ENCODE measurements around the gene EIF4B.

GRCh38 chr12:53044896-53045695 lies 38.8 kb downstream of the EIF4B start:
- TF ChIP-seq CTCF (IDR thresholded peaks at IDR 0.05) (no peak), POLR2A (IDR thresholded peaks at IDR 0.05) (no peak)
